Activated CD4-positive, alpha-beta T cell treated with anti-CD3 and anti-CD28 coated beads for 24 hours (primary cell): ENCODE data around the gene HGS.

Experiments
- DNase-seq, 2 donors: peaks; one replicate each; pipeline ENCODE4 v3.0.0-alpha.2; 2020; ENCODE audit warnings: low read depth in 2 of 2

Gene HGS

GRCh38 chr17:81741049-81741593, 57.3 kb downstream of the HGS start:
- DNase-seq: no peak

GRCh38 chr17:81741594-81742452, 58.0 kb downstream of the HGS start:
- no peak for DNase-seq
